HL-60/S4 treated with retinoic acid at 250 ng/mL for 4 days and 3 days (cell line): ENCODE data around the gene PCDHA2.
"Not testable (repeated sequence)": the region's sequence is repeated elsewhere in the genome, so short reads cannot be mapped to it uniquely, and the experiment has no call there.

Source experiments
- in situ Hi-C: fragments of 300-500 bp; cut with MboI; formaldehyde crosslinking; loops from 2 replicates; pipeline ENCODE4 v1.7.0; 2022; ENCODE audit warnings: low sequenced_read_pairs

The PCDHA2 gene

DNA sequence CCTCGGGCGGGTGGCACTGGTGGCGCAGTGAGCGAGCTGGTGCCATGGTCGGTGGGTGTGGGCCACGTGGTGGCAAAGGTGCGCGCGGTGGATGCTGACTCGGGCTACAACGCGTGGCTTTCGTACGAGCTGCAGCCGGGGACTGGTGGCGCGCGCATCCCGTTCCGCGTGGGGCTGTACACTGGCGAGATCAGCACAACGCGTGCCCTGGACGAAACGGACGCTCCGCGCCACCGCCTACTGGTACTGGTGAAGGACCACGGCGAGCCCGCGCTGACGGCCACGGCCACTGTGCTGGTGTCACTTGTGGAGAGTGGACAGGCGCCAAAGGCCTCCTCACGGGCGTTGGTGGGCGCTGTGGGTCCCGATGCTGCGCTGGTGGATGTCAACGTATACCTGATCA lies 14.2 kb downstream of the PCDHA2 start:
- in situ Hi-C loops: no loop called here

GRCh38 chr5:140821375-140822280 lies 27.0 kb downstream of the PCDHA2 start, which contains the start of gene PCDHA5:
Gene PCDHA5 (plus strand): TSS chr5:140821613.
- in situ Hi-C loops: no loop called here

- in situ Hi-C loops: no loop called here
These were observed 27.6 kb downstream of the PCDHA2 start for GRCh38 chr5:140822281-140822629.

DNA sequence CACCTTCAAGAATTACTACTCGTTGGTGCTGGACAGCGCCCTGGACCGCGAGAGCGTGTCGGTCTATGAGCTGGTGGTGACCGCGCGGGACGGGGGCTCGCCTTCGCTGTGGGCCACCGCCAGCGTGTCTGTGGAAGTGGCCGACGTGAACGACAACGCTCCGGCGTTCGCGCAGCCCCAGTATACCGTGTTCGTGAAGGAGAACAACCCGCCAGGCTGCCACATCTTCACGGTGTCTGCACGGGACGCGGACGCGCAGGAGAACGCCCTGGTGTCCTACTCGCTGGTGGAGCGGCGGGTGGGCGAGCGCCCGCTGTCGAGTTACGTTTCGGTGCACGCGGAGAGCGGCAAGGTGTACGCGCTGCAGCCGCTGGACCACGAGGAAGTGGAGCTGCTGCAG lies 28.3 kb downstream of the PCDHA2 start:
- in situ Hi-C loops: not testable (repeated sequence)

DNA sequence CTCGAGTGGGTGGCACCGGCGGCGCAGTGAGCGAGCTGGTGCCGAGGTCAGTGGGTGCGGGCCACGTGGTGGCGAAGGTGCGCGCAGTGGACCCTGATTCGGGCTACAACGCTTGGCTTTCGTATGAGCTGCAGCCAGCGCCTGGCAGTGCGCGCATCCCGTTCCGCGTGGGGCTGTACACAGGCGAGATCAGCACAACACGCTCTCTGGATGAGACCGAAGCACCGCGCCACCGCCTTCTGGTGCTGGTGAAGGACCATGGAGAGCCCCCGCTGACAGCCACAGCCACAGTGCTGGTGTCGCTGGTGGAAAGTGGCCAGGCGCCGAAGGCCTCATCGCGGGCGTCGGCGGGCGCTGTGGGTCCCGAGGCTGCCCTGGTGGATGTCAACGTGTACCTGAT lies 28.8 kb downstream of the PCDHA2 start:
- in situ Hi-C loops: no loop called here

DNA sequence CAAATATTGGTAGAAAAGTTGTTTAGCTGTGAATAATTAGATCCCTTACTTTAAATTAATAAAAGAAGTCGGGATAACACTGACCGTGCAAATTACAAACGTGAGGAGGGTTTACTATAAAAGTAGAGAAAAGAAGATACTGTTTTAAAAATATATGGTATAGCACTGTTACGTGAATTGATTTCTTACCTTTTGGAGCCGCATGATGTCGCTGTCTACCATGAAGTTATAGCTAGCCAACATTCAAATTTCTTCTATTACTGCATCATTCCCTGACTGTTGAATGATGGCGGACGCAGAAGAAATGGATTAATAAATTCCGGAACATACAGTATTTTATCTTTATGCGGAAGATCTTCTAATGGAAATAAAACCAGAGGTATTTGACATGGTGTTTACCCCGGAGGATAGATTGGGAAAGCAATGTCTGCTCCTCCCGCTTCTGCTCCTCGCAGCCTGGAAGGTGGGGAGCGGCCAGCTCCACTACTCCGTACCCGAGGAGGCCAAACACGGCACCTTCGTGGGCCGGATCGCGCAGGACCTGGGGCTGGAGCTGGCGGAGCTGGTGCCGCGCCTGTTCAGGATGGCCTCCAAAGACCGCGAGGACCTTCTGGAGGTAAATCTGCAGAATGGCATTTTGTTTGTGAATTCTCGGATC lies 33.2 kb downstream of the PCDHA2 start, which contains the start of gene PCDHA6:
Gene PCDHA6, plus strand, starts transcription at position 257 of the 658 bp plus-strand sequence. Its CDS starts 132 bp downstream, at position 389.
- in situ Hi-C loops: no loop called here

DNA sequence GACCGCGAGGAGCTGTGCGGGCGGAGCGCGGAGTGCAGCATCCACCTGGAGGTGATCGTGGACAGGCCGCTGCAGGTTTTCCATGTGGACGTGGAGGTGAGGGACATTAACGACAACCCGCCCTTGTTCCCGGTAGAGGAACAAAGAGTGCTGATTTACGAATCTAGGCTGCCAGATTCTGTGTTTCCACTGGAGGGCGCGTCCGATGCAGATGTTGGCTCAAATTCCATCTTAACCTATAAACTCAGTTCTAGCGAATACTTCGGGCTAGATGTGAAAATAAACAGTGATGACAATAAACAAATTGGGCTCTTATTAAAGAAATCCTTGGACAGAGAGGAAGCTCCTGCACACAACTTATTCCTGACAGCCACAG lies 33.7 kb downstream of the PCDHA2 start:
- in situ Hi-C loops: no loop called here

DNA sequence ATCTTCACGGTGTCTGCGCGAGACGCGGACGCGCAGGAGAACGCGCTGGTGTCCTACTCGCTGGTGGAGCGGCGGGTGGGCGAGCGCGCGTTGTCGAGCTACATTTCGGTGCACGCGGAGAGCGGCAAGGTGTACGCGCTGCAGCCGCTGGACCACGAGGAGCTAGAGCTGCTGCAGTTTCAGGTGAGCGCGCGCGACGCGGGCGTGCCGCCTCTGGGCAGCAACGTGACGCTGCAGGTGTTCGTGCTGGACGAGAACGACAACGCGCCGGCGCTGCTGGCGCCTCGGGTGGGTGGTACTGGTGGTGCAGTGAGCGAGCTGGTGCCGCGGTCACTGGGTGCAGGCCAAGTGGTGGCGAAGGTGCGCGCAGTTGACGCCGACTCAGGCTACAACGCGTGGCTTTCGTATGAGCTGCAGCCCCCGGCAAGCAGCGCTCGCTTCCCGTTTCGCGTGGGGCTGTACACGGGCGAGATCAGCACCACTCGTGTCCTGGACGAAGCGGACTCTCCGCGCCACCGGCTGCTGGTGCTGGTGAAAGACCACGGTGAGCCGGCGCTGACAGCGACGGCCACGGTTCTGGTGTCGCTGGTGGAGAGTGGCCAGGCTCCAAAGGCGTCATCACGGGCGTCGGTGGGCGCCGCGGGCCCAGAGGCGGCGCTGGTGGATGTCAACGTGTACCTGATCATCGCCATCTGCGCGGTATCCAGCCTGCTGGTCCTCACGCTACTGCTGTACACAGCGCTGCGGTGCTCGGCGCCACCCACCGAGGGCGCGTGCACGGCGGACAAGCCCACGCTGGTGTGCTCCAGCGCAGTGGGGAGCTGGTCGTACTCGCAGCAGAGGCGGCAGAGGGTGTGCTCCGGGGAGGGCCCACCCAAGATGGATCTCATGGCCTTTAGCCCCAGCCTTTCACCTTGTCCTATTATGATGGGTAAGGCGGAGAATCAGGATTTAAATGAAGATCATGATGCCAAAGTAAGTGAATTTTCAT lies 35.2 kb downstream of the PCDHA2 start:
- in situ Hi-C loops: not testable (repeated sequence)

- in situ Hi-C loops: no loop called here
These were observed 39.3 kb downstream of the PCDHA2 start, which contains the start of gene PCDHA7 for GRCh38 chr5:140833993-140834392. Gene PCDHA7 (plus strand): TSS chr5:140834269. CDS start chr5:140834384, 115 bp downstream.

- in situ Hi-C loops: not testable (repeated sequence)
These were observed 39.9 kb downstream of the PCDHA2 start for GRCh38 chr5:140834439-140835008.

DNA sequence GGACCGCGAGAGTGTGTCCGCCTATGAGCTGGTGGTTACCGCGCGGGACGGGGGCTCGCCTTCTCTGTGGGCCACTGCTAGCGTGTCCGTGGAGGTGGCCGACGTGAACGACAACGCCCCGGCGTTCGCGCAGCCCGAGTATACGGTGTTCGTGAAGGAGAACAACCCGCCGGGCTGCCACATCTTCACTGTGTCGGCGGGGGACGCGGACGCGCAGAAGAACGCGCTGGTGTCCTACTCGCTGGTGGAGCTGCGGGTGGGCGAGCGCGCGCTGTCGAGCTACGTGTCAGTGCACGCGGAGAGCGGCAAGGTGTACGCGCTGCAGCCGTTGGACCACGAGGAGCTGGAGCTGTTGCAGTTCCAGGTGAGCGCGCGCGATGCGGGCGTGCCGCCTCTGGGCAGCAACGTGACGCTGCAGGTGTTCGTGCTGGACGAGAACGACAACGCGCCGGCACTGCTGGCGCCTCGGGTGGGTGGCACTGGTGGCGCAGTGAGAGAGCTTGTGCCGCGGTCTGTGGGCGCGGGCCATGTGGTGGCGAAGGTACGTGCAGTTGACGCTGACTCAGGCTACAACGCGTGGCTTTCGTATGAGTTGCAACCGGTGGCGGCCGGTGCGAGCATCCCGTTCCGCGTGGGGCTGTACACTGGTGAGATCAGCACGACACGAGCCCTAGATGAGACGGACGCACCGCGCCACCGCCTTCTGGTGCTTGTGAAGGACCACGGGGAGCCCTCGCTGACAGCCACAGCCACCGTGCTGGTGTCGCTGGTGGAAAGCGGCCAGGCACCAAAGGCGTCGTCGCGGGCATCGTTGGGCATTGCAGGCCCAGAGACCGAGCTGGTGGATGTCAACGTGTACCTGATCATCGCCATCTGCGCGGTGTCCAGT lies 41.2 kb downstream of the PCDHA2 start:
- in situ Hi-C loops: no loop called here

DNA sequence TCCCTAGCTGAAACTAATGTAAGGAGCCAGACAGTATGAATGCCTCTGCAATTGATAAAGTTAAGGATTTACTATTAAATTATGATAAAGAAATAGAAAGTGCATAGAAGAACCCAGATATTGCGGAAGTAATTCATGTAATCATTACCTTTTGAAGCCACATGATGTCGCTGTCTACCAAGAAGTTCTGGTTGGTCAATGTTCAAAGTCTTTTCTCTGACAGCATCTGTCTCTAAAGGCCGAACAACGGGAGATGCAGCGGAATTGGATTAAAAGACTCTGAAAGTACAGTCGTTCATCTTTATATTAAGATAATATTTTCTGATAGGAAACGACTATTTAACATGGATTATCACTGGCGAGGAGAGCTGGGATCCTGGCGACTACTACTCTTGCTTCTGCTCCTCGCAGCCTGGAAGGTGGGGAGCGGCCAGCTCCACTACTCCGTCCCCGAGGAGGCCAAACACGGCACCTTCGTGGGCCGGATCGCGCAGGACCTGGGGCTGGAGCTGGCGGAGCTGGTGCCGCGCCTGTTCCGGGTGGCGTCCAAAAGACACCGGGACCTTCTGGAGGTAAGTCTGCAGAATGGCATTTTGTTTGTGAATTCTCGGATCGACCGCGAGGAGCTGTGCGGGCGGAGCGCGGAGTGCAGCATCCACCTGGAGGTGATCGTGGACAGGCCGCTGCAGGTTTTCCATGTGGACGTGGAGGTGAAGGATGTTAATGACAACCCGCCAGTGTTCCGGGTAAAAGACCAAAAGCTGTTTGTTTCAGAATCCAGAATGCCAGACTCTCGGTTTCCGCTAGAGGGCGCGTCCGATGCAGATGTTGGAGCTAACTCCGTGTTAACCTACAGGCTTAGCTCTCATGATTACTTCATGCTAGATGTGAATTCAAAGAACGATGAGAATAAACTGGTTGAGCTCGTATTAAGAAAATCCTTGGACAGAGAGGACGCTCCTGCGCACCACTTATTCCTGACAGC lies 46.6 kb downstream of the PCDHA2 start, which contains the start of gene PCDHA8:
Gene PCDHA8, plus strand, starts transcription at position 210 of the 985 bp plus-strand sequence. Its CDS starts 135 bp downstream, at position 345.
- in situ Hi-C loops: no loop called here

DNA sequence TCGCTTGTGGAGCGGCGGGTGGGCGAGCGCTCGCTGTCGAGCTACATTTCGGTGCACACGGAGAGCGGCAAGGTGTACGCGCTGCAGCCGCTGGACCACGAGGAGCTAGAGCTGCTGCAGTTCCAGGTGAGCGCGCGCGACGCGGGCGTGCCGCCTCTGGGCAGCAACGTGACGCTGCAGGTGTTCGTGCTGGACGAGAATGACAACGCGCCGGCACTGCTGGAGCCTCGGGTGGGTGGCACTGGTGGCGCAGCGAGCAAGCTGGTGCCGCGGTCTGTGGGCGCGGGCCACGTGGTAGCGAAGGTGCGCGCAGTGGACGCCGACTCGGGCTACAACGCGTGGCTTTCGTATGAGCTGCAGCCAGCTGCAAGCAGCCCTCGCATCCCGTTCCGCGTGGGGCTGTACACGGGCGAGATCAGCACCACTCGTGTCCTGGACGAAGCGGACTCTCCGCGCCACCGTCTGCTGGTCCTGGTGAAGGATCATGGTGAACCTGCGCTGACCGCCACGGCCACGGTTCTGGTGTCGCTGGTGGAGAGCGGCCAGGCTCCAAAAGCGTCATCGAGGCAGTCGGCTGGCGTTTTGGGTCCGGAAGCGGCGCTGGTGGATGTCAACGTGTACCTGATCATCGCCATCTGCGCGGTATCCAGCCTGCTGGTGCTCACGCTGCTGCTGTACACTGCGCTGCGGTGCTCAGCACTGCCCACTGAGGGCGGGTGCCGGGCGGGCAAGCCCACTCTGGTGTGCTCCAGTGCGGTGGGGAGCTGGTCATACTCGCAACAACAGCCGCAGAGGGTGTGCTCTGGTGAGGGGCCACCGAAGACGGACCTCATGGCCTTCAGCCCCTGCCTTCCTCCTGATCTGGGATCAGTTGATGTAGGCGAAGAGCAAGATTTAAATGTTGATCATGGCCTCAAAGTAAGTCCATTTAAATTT lies 48.4 kb downstream of the PCDHA2 start:
- in situ Hi-C loops: no loop called here
